ES-I3 (cell line): ENCODE measurements around the gene KRTAP10-2.
"Not testable (repeated sequence)": the region's sequence is repeated elsewhere in the genome, so short reads cannot be mapped to it uniquely, and the experiment has no call there.

ENCODE experiments used
- H3K36me3 ChIP-seq: 2 replicates; pipeline ENCODE4 v1.6.1; 2013; ENCODE audit warnings: mild to moderate bottlenecking, low read length, control low read depth, moderate library complexity; ENCODE audit not compliant: insufficient read depth
- H3K4me1 ChIP-seq: 2 replicates; pipeline ENCODE4 v1.6.1; 2013; ENCODE audit warnings: mild to moderate bottlenecking, control low read depth, low read length; ENCODE audit not compliant: insufficient read depth
- H3K9ac ChIP-seq: 2 replicates; pipeline ENCODE4 v1.6.1; 2013; ENCODE audit warnings: low read depth, mild to moderate bottlenecking, low read length, moderate library complexity
- H3K9me3 ChIP-seq: 2 replicates; pipeline ENCODE4 v1.6.1; 2013; ENCODE audit warnings: mild to moderate bottlenecking, low read length, moderate library complexity; ENCODE audit not compliant: control insufficient read depth, insufficient read depth

KRTAP10-2 gene

GRCh38 chr21:44575307-44576024 lies 24.2 kb upstream of the KRTAP10-2 start:
- Histone ChIP-seq H3K36me3 (no peaks in the 10 kb centered on the region), H3K9me3 (peaks cover 9% of the 10 kb centered on the region), H3K4me1 (no peaks in the 10 kb centered on the region), H3K9ac (no peak overlapping the region)

GRCh38 chr21:44574457-44575306 lies 23.4 kb upstream of the KRTAP10-2 start:
- no peaks in the 10 kb centered on the region for H3K4me1 ChIP-seq
- no peak overlapping the region for H3K9ac ChIP-seq
- no peaks in the 10 kb centered on the region for H3K36me3 ChIP-seq
- peaks cover 9% of the 10 kb centered on the region for H3K9me3 ChIP-seq

- H3K9me3 ChIP-seq = not testable (repeated sequence)
These were observed 22.5 kb upstream of the KRTAP10-2 start, which contains the start of gene KRTAP10-4 for GRCh38 chr21:44573630-44574456. KRTAP10-4 (plus strand) TSS chr21:44573729; CDS start chr21:44573759, 30 bp downstream.

GRCh38 chr21:44572959-44573583 lies 21.8 kb upstream of the KRTAP10-2 start:
- Histone ChIP-seq H3K4me1 (no peaks in the 10 kb centered on the region), H3K36me3 (no peaks in the 10 kb centered on the region), H3K9me3 (peaks cover 9% of the 10 kb centered on the region), H3K9ac (no peak overlapping the region)

More at GRCh38 chr21:44573630-44574456, 22.5 kb upstream of the KRTAP10-2 start, which contains the start of gene KRTAP10-4:
- H3K36me3 ChIP-seq, H3K4me1 ChIP-seq, H3K9ac ChIP-seq: not testable (repeated sequence)

- Histone ChIP-seq H3K36me3 (no peaks in the 10 kb centered on the region), H3K9me3 (peaks cover 8% of the 10 kb centered on the region), H3K4me1 (no peaks in the 10 kb centered on the region), H3K9ac (no peak overlapping the region)
These were observed 20.8 kb upstream of the KRTAP10-2 start for GRCh38 chr21:44571844-44572782.

- no peaks in the 10 kb centered on the region for H3K4me1 ChIP-seq
- H3K9ac ChIP-seq = no peak overlapping the region
- no peaks in the 10 kb centered on the region for H3K36me3 ChIP-seq
- H3K9me3 ChIP-seq = no peaks in the 10 kb centered on the region; the same call in 1 of the 2 replicates
These were observed 20.0 kb upstream of the KRTAP10-2 start for GRCh38 chr21:44571296-44571695.

GRCh38 chr21:44569861-44570517 lies 18.7 kb upstream of the KRTAP10-2 start:
- Histone ChIP-seq H3K9ac (no peak overlapping the region), H3K9me3 (no peaks in the 10 kb centered on the region; the same call in 1 of the 2 replicates), H3K36me3 (no peaks in the 10 kb centered on the region), H3K4me1 (no peaks in the 10 kb centered on the region)

- no peaks in the 10 kb centered on the region; the same call in 1 of the 2 replicates for H3K9me3 ChIP-seq
- H3K9ac ChIP-seq = no peak overlapping the region
- no peaks in the 10 kb centered on the region for H3K36me3 ChIP-seq
- no peaks in the 10 kb centered on the region for H3K4me1 ChIP-seq
These were observed 17.6 kb upstream of the KRTAP10-2 start for GRCh38 chr21:44568667-44569556.

GRCh38 chr21:44568261-44568660 lies 17.0 kb upstream of the KRTAP10-2 start:
- Histone ChIP-seq H3K36me3 (no peaks in the 10 kb centered on the region), H3K4me1 (no peaks in the 10 kb centered on the region), H3K9ac (no peak overlapping the region), H3K9me3 (no peaks in the 10 kb centered on the region; the same call in 1 of the 2 replicates)

GRCh38 chr21:44567481-44568171 lies 16.3 kb upstream of the KRTAP10-2 start:
- H3K9ac ChIP-seq = no peak overlapping the region
- no peaks in the 10 kb centered on the region; the same call in 1 of the 2 replicates for H3K9me3 ChIP-seq
- no peaks in the 10 kb centered on the region for H3K4me1 ChIP-seq
- H3K36me3 ChIP-seq = no peaks in the 10 kb centered on the region

GRCh38 chr21:44566403-44566802 lies 15.1 kb upstream of the KRTAP10-2 start:
- Histone ChIP-seq H3K9me3 (no peaks in the 10 kb centered on the region), H3K36me3 (no peaks in the 10 kb centered on the region), H3K4me1 (no peaks in the 10 kb centered on the region), H3K9ac (no peak overlapping the region)
